GM19025 (cell line): ENCODE data around the gene SOX6.

ENCODE experiments used
- ATAC-seq: cut with Tn5 transposase; IDR thresholded peaks from one replicate; pipeline ENCODE4 v1.9.1; 2021; ENCODE audit warnings: mild to moderate bottlenecking, low read depth, moderate library complexity; ENCODE audit not compliant: unreplicated experiment

SOX6 gene

GRCh38 chr11:16015741-16016467, 340.4 kb downstream of the SOX6 start:
- ATAC-seq = no peak

- no peak for ATAC-seq
Measured at GRCh38 chr11:16013649-16014275, 342.6 kb downstream of the SOX6 start.

- ATAC-seq = no peak
Measured at GRCh38 chr11:16013242-16013641, 343.1 kb downstream of the SOX6 start.

- ATAC-seq = no peak
Measured at GRCh38 chr11:16012125-16012751, 344.1 kb downstream of the SOX6 start.

- ATAC-seq = no peak
Measured at GRCh38 chr11:16011396-16011795, 344.9 kb downstream of the SOX6 start.

GRCh38 chr11:16009021-16009420, 347.3 kb downstream of the SOX6 start:
- no peak for ATAC-seq

GRCh38 chr11:16007514-16007913, 348.8 kb downstream of the SOX6 start:
- ATAC-seq = no peak

- no peak for ATAC-seq
Measured at GRCh38 chr11:16002942-16003341, 353.4 kb downstream of the SOX6 start.

GRCh38 chr11:16001899-16002426, 354.4 kb downstream of the SOX6 start:
- no peak for ATAC-seq

- no peak for ATAC-seq
Measured at GRCh38 chr11:16001044-16001568, 355.2 kb downstream of the SOX6 start.

- no peak for ATAC-seq
Measured at GRCh38 chr11:16000065-16000464, 356.3 kb downstream of the SOX6 start.

- no peak for ATAC-seq
Measured at GRCh38 chr11:15993345-15993744, 363.0 kb downstream of the SOX6 start.

- ATAC-seq = no peak
Measured at GRCh38 chr11:15991215-15991614, 365.1 kb downstream of the SOX6 start.

GRCh38 chr11:15989685-15990084, 366.7 kb downstream of the SOX6 start:
- no peak for ATAC-seq

GRCh38 chr11:15988693-15989231, 367.6 kb downstream of the SOX6 start:
- ATAC-seq = no peak

GRCh38 chr11:15988016-15988550, 368.3 kb downstream of the SOX6 start:
- ATAC-seq = no peak

- ATAC-seq = no peak
Measured at GRCh38 chr11:15987046-15987445, 369.3 kb downstream of the SOX6 start.

- no peak for ATAC-seq
Measured at GRCh38 chr11:15985860-15986139, 370.5 kb downstream of the SOX6 start.

GRCh38 chr11:15985127-15985859, 371.1 kb downstream of the SOX6 start:
- no peak for ATAC-seq

- ATAC-seq = no peak
Measured at GRCh38 chr11:15981292-15981691, 375.1 kb downstream of the SOX6 start.
